Measurements from ENCODE around the gene YAF2. TPM values are rescaled to one million over a fixed set of nuclear protein-coding genes. Genes with fewer than 3 reads are reported as not detected.

YAF2 gene
- total RNA-seq, 1 donor = 19.9 TPM

GRCh38 chr12:42161529-42161928 lies 76.5 kb downstream of the YAF2 start:
- H3K4me2 ChIP-seq (ENCODE audit: insufficient read depth, low read length) = no peak overlapping the region
- peaks cover 13% of the 10 kb centered on the region for H3K36me3 ChIP-seq (ENCODE audit: insufficient read depth, low read length)
- H2AFZ ChIP-seq (ENCODE audit: low read length) = no peak overlapping the region
- no peaks in the 10 kb centered on the region for H4K20me1 ChIP-seq (ENCODE audit: insufficient read depth, low read length)
- peaks cover 23% of the 10 kb centered on the region for H3K4me1 ChIP-seq (ENCODE audit: insufficient read depth, low read length)
- H3K9me3 ChIP-seq (ENCODE audit: low read depth, low read length) = no peaks in the 10 kb centered on the region
- peaks cover 9% of the 10 kb centered on the region for H3K79me2 ChIP-seq (ENCODE audit: insufficient read depth, low read length)
- H3K27ac ChIP-seq (ENCODE audit: low read depth, low read length) = no peak overlapping the region
- no peaks in the 10 kb centered on the region for H3K27me3 ChIP-seq (ENCODE audit: insufficient read depth, low read length)
- no peak overlapping the region for H3K4me3 ChIP-seq (ENCODE audit: insufficient read depth, low read length)
- DNase-seq (ENCODE audit: insufficient read length, low spot score, missing footprints) = no peak
- TF ChIP-seq CTCF (IDR thresholded peaks at IDR 0.05; ENCODE audit: extremely low read depth, low read depth, low read length) = no peak

- H3K4me3 ChIP-seq (ENCODE audit: insufficient read depth, low read length) = no peak overlapping the region
- no peak for TF ChIP-seq CTCF (IDR thresholded peaks at IDR 0.05; ENCODE audit: extremely low read depth, low read depth, low read length)
- DNase-seq (ENCODE audit: insufficient read length, low spot score, missing footprints) = no peak
These were observed 81.8 kb downstream of the YAF2 start for GRCh38 chr12:42156232-42156631.

GRCh38 chr12:42145552-42146215 lies 92.4 kb downstream of the YAF2 start:
- no peaks in the 10 kb centered on the region for H3K27me3 ChIP-seq (ENCODE audit: insufficient read depth, low read length)
- H3K79me2 ChIP-seq (ENCODE audit: insufficient read depth, low read length) = peaks cover 37% of the 10 kb centered on the region
- no peak overlapping the region for H3K27ac ChIP-seq (ENCODE audit: low read depth, low read length)
- peak overlapping the region; percentile 82 for H3K4me3 ChIP-seq (ENCODE audit: insufficient read depth, low read length)
- no peaks in the 10 kb centered on the region for H3K9me3 ChIP-seq (ENCODE audit: low read depth, low read length)
- H3K4me2 ChIP-seq (ENCODE audit: insufficient read depth, low read length) = peak overlapping the region; percentile 98
- DNase-seq (ENCODE audit: insufficient read length, low spot score, missing footprints) = no peak
- H3K4me1 ChIP-seq (ENCODE audit: insufficient read depth, low read length) = peaks cover 14% of the 10 kb centered on the region
- peak overlapping the region; percentile 88 for H2AFZ ChIP-seq (ENCODE audit: low read length)
- H3K36me3 ChIP-seq (ENCODE audit: insufficient read depth, low read length) = no peaks in the 10 kb centered on the region
- H4K20me1 ChIP-seq (ENCODE audit: insufficient read depth, low read length) = peaks cover 5% of the 10 kb centered on the region
- TF ChIP-seq CTCF (IDR thresholded peaks at IDR 0.05; ENCODE audit: extremely low read depth, low read depth, low read length) = no peak

More at GRCh38 chr12:42156232-42156631, 81.8 kb downstream of the YAF2 start:
- no peaks in the 10 kb centered on the region for H3K79me2 ChIP-seq (ENCODE audit: insufficient read depth, low read length)
- no peaks in the 10 kb centered on the region for H3K4me1 ChIP-seq (ENCODE audit: insufficient read depth, low read length)
- H4K20me1 ChIP-seq (ENCODE audit: insufficient read depth, low read length) = no peaks in the 10 kb centered on the region
- no peaks in the 10 kb centered on the region for H3K27me3 ChIP-seq (ENCODE audit: insufficient read depth, low read length)
- H3K36me3 ChIP-seq (ENCODE audit: insufficient read depth, low read length) = peaks cover 13% of the 10 kb centered on the region
- no peak overlapping the region for H2AFZ ChIP-seq (ENCODE audit: low read length)
- H3K4me2 ChIP-seq (ENCODE audit: insufficient read depth, low read length) = no peak overlapping the region
- no peaks in the 10 kb centered on the region for H3K9me3 ChIP-seq (ENCODE audit: low read depth, low read length)
- no peak overlapping the region for H3K27ac ChIP-seq (ENCODE audit: low read depth, low read length)

- peak overlapping the region; percentile 82 for H3K4me3 ChIP-seq (ENCODE audit: insufficient read depth, low read length)
- peak overlapping the region; percentile 98 for H3K4me2 ChIP-seq (ENCODE audit: insufficient read depth, low read length)
- peaks cover 16% of the 10 kb centered on the region for H3K4me1 ChIP-seq (ENCODE audit: insufficient read depth, low read length)
- no peaks in the 10 kb centered on the region for H3K36me3 ChIP-seq (ENCODE audit: insufficient read depth, low read length)
- TF ChIP-seq CTCF (IDR thresholded peaks at IDR 0.05; ENCODE audit: extremely low read depth, low read depth, low read length) = no peak
- no peak for DNase-seq (ENCODE audit: insufficient read length, low spot score, missing footprints)
- peak overlapping the region; percentile 88 for H2AFZ ChIP-seq (ENCODE audit: low read length)
- no peaks in the 10 kb centered on the region for H3K27me3 ChIP-seq (ENCODE audit: insufficient read depth, low read length)
- peak overlapping the region; percentile 7 for H3K27ac ChIP-seq (ENCODE audit: low read depth, low read length)
- no peaks in the 10 kb centered on the region for H3K9me3 ChIP-seq (ENCODE audit: low read depth, low read length)
- peaks cover 42% of the 10 kb centered on the region for H3K79me2 ChIP-seq (ENCODE audit: insufficient read depth, low read length)
- peaks cover 9% of the 10 kb centered on the region for H4K20me1 ChIP-seq (ENCODE audit: insufficient read depth, low read length)
These were observed 92.9 kb downstream of the YAF2 start for GRCh38 chr12:42145197-42145549.
